Activated T-helper 9 cell treated with anti-CD3 and anti-CD28 coated beads, Interleukin-2, amount 50 U/mL, for 16 hours (primary cell): ENCODE data around the gene FGF2.
"Not testable (repeated sequence)": the region's sequence is repeated elsewhere in the genome, so short reads cannot be mapped to it uniquely, and the experiment has no call there.

ENCODE experiments used
- DNase-seq: peaks from one replicate; pipeline ENCODE4 v3.0.0-alpha.2; 2020; ENCODE audit warnings: low read depth

FGF2 gene

GRCh38 chr4:122814426-122814825 lies 12.2 kb upstream of the FGF2 start:
- no peak for DNase-seq

- no peak for DNase-seq
These were observed 11.4 kb upstream of the FGF2 start for GRCh38 chr4:122815248-122815647.

- no peak for DNase-seq
These were observed 10.2 kb upstream of the FGF2 start for GRCh38 chr4:122816476-122816875.

- DNase-seq, result no peak
These were observed 6.8 kb upstream of the FGF2 start for GRCh38 chr4:122819708-122820449.

GRCh38 chr4:122821092-122821491 lies 5.5 kb upstream of the FGF2 start:
- no peak for DNase-seq

GRCh38 chr4:122822466-122822865 lies 4.2 kb upstream of the FGF2 start:
- no peak for DNase-seq

- DNase-seq, result no peak
These were observed 3.2 kb upstream of the FGF2 start for GRCh38 chr4:122823476-122823875.

- DNase-seq, result no peak
These were observed 2.0 kb upstream of the FGF2 start for GRCh38 chr4:122824616-122825015.

GRCh38 chr4:122826079-122826527 lies 528 bp upstream of the FGF2 start:
- no peak for DNase-seq

- no peak for DNase-seq
These were observed 737 bp downstream of the FGF2 start for GRCh38 chr4:122827258-122827878.

GRCh38 chr4:122827879-122828601 lies 1.4 kb downstream of the FGF2 start:
- no peak for DNase-seq

- DNase-seq, result no peak
These were observed 3.9 kb downstream of the FGF2 start for GRCh38 chr4:122830426-122831095.

GRCh38 chr4:122831515-122832196 lies 5.0 kb downstream of the FGF2 start:
- DNase-seq, result no peak

GRCh38 chr4:122832732-122833131 lies 6.1 kb downstream of the FGF2 start:
- no peak for DNase-seq

- DNase-seq, result no peak
These were observed 7.4 kb downstream of the FGF2 start for GRCh38 chr4:122833999-122834398.

GRCh38 chr4:122836941-122837340 lies 10.3 kb downstream of the FGF2 start:
- DNase-seq, result no peak

- no peak for DNase-seq
These were observed 11.4 kb downstream of the FGF2 start for GRCh38 chr4:122838034-122838433.

- no peak for DNase-seq
These were observed 15.8 kb downstream of the FGF2 start for GRCh38 chr4:122842392-122842791.

GRCh38 chr4:122842984-122843531 lies 16.4 kb downstream of the FGF2 start:
- DNase-seq, result no peak

GRCh38 chr4:122844391-122844790 lies 17.8 kb downstream of the FGF2 start:
- DNase-seq, result not testable (repeated sequence)

GRCh38 chr4:122845066-122845465 lies 18.4 kb downstream of the FGF2 start:
- DNase-seq, result no peak

GRCh38 chr4:122845760-122846159 lies 19.1 kb downstream of the FGF2 start:
- no peak for DNase-seq
